Activated naive CD8-positive, alpha-beta T cell treated with anti-CD3 and anti-CD28 coated beads, Interleukin-2, amount 10 ng/mL, durations not matched to agents 7 days and 5 days (primary cell): ENCODE data around the gene S100Z. TPM values are rescaled to one million over a fixed set of nuclear protein-coding genes. Genes with fewer than 3 reads are reported as not detected.
"Not testable (repeated sequence)": the region's sequence is repeated elsewhere in the genome, so short reads cannot be mapped to it uniquely, and the experiment has no call there.

ENCODE experiments used
- ATAC-seq: fragments of 150-1000 bp; cut with Tn5 transposase; one replicate; pipeline ENCODE4 v1.10.0; 2021; ENCODE audit warnings: low read depth, moderate library complexity
- POLR2A ChIA-PET: fragments of 350-600 bp; sonication (Branson Sonifier 250); formaldehyde crosslinking; loops from one replicate; lab custom pipeline; 2021; ENCODE audit warnings: antibody characterized with exemption; lab: Charles Lee
- DNase-seq: peaks from one replicate; pipeline ENCODE4 v3.0.0; 2021
- H3K27ac Mint-ChIP-seq: one replicate; pipeline ENCODE4 v1.8.0; 2022; ENCODE audit warnings: mild to moderate bottlenecking, mixed read lengths
- H3K27me3 Mint-ChIP-seq: one replicate; pipeline ENCODE4 v1.8.0; 2022; ENCODE audit warnings: mild to moderate bottlenecking, moderate library complexity, mixed read lengths
- H3K36me3 Mint-ChIP-seq: one replicate; pipeline ENCODE4 v1.8.0; 2021; ENCODE audit warnings: mild to moderate bottlenecking, mixed read lengths
- H3K4me1 Mint-ChIP-seq: one replicate; pipeline ENCODE4 v1.8.0; 2021; ENCODE audit warnings: mixed read lengths
- H3K4me3 Mint-ChIP-seq: one replicate; pipeline ENCODE4 v1.8.0; 2022; ENCODE audit warnings: mild to moderate bottlenecking, moderate library complexity, mixed read lengths
- H3K9me3 Mint-ChIP-seq: one replicate; pipeline ENCODE4 v1.8.0; 2021; ENCODE audit warnings: mixed read lengths
- total RNA-seq, 2 experiments: library from RNA; stranded (reverse); gene quantifications; one replicate each; pipeline ENCODE4 v1.2.3, GENCODE V29; 2021

S100Z gene
- 1 to 10 TPM; 1.4 to 1.9 TPM for total RNA-seq

GRCh38 chr5:76849419-76850291 is at the start of gene S100Z:
Gene S100Z, plus strand, starts transcription at chr5:76850014. Its CDS starts 25,346 bp downstream, at chr5:76875360.
- peak within 1 kb of the TSS; percentile 92 for H3K27ac Mint-ChIP-seq
- POLR2A ChIA-PET, result interaction anchor here (0.6 to 1.1 kb wide), 3 partner anchors 8 to 56 kb away, joined by 3 to 5 read pairs (median 4); partner anchors contain the start of gene F2RL1
- peaks cover 36% of the 10 kb centered on the region for H3K4me1 Mint-ChIP-seq
- ATAC-seq, result peak; percentile 97
- H3K4me3 Mint-ChIP-seq, result peak within 1 kb of the TSS; percentile 75
- DNase-seq, result peak; percentile 41
- H3K9me3 Mint-ChIP-seq, result peaks cover 6% of the 10 kb centered on the region
- H3K27me3 Mint-ChIP-seq, result peaks cover 2% of the 10 kb centered on the region
- H3K36me3 Mint-ChIP-seq, result peaks cover 13% of the 10 kb centered on the region

GRCh38 chr5:76800579-76800978 is 49.2 kb upstream of the S100Z start:
- peaks cover 14% of the 10 kb centered on the region for H3K27me3 Mint-ChIP-seq
- POLR2A ChIA-PET, result no interaction called here
- no peak overlapping the region for H3K4me3 Mint-ChIP-seq
- H3K9me3 Mint-ChIP-seq, result no peaks in the 10 kb centered on the region
- no peaks in the 10 kb centered on the region for H3K4me1 Mint-ChIP-seq
- DNase-seq, result no peak
- no peaks in the 10 kb centered on the region for H3K36me3 Mint-ChIP-seq
- no peak for ATAC-seq
- H3K27ac Mint-ChIP-seq, result no peak overlapping the region

- H3K27ac Mint-ChIP-seq, result no peak overlapping the region
- H3K4me1 Mint-ChIP-seq, result no peaks in the 10 kb centered on the region
- DNase-seq (no peak), ATAC-seq (no peak)
- peaks cover 14% of the 10 kb centered on the region for H3K27me3 Mint-ChIP-seq
- H3K4me3 Mint-ChIP-seq, result no peak overlapping the region
- POLR2A ChIA-PET, result no interaction called here
- no peaks in the 10 kb centered on the region for H3K9me3 Mint-ChIP-seq
- no peaks in the 10 kb centered on the region for H3K36me3 Mint-ChIP-seq
Measured at GRCh38 chr5:76801159-76801802, 48.5 kb upstream of the S100Z start.

- ATAC-seq (no peak), DNase-seq (no peak)
- Mint-ChIP-seq H3K4me3 (no peak overlapping the region), H3K36me3 (no peaks in the 10 kb centered on the region), H3K9me3 (no peaks in the 10 kb centered on the region), H3K4me1 (no peaks in the 10 kb centered on the region), H3K27ac (no peak overlapping the region), H3K27me3 (peaks cover 14% of the 10 kb centered on the region)
- POLR2A ChIA-PET, result no interaction called here
Measured at GRCh38 chr5:76801803-76802195, 48.0 kb upstream of the S100Z start.

GRCh38 chr5:76804266-76804665 is 45.5 kb upstream of the S100Z start:
- H3K9me3 Mint-ChIP-seq, result no peaks in the 10 kb centered on the region
- POLR2A ChIA-PET, result no interaction called here
- ATAC-seq (no peak), DNase-seq (no peak)
- no peak overlapping the region for H3K27ac Mint-ChIP-seq
- peaks cover 14% of the 10 kb centered on the region for H3K27me3 Mint-ChIP-seq
- H3K4me3 Mint-ChIP-seq, result no peak overlapping the region
- H3K36me3 Mint-ChIP-seq, result no peaks in the 10 kb centered on the region
- H3K4me1 Mint-ChIP-seq, result no peaks in the 10 kb centered on the region

GRCh38 chr5:76805821-76806505 is 43.9 kb upstream of the S100Z start:
- POLR2A ChIA-PET, result interaction anchor here (0.6 kb wide), 1 partner anchor 1497 kb away, joined by 4 read pairs; no protein-coding TSS in a partner anchor
- DNase-seq (no peak), ATAC-seq (no peak)
- no peaks in the 10 kb centered on the region for H3K4me1 Mint-ChIP-seq
- no peak overlapping the region for H3K4me3 Mint-ChIP-seq
- H3K27ac Mint-ChIP-seq, result no peak overlapping the region
- no peaks in the 10 kb centered on the region for H3K9me3 Mint-ChIP-seq
- H3K36me3 Mint-ChIP-seq, result no peaks in the 10 kb centered on the region
- H3K27me3 Mint-ChIP-seq, result peaks cover 19% of the 10 kb centered on the region

- H3K27ac Mint-ChIP-seq, result no peak overlapping the region
- no peaks in the 10 kb centered on the region for H3K4me1 Mint-ChIP-seq
- POLR2A ChIA-PET, result interaction anchor here (0.6 kb wide), 1 partner anchor 12 kb away, joined by 4 read pairs; no protein-coding TSS in a partner anchor
- no peaks in the 10 kb centered on the region for H3K9me3 Mint-ChIP-seq
- no peak for DNase-seq
- no peak for ATAC-seq
- H3K4me3 Mint-ChIP-seq, result no peak overlapping the region
- H3K36me3 Mint-ChIP-seq, result no peaks in the 10 kb centered on the region
- peaks cover 14% of the 10 kb centered on the region for H3K27me3 Mint-ChIP-seq
Measured at GRCh38 chr5:76807296-76807695, 42.5 kb upstream of the S100Z start.

- Mint-ChIP-seq H3K4me1 (no peaks in the 10 kb centered on the region), H3K27ac (no peak overlapping the region), H3K9me3 (no peaks in the 10 kb centered on the region), H3K27me3 (peaks cover 10% of the 10 kb centered on the region), H3K36me3 (no peaks in the 10 kb centered on the region), H3K4me3 (no peak overlapping the region)
- no peak for ATAC-seq
- no peak for DNase-seq
- POLR2A ChIA-PET, result no interaction called here
Measured at GRCh38 chr5:76808141-76808691, 41.6 kb upstream of the S100Z start.

GRCh38 chr5:76809141-76809540 is 40.7 kb upstream of the S100Z start:
- DNase-seq (no peak), ATAC-seq (no peak)
- Mint-ChIP-seq H3K4me3 (no peak overlapping the region), H3K4me1 (peaks cover 2% of the 10 kb centered on the region), H3K36me3 (no peaks in the 10 kb centered on the region), H3K27ac (no peak overlapping the region), H3K27me3 (peaks cover 7% of the 10 kb centered on the region), H3K9me3 (no peaks in the 10 kb centered on the region)
- POLR2A ChIA-PET, result no interaction called here

- ATAC-seq (no peak), DNase-seq (no peak)
- Mint-ChIP-seq H3K27ac (no peak overlapping the region), H3K36me3 (no peaks in the 10 kb centered on the region), H3K4me3 (no peak overlapping the region), H3K27me3 (peaks cover 7% of the 10 kb centered on the region), H3K9me3 (no peaks in the 10 kb centered on the region), H3K4me1 (peaks cover 3% of the 10 kb centered on the region)
- POLR2A ChIA-PET, result no interaction called here
Measured at GRCh38 chr5:76810236-76810635, 39.6 kb upstream of the S100Z start.

- Mint-ChIP-seq H3K4me1 (peaks cover 3% of the 10 kb centered on the region), H3K27ac (no peak overlapping the region), H3K36me3 (no peaks in the 10 kb centered on the region), H3K27me3 (peaks cover 16% of the 10 kb centered on the region), H3K4me3 (no peak overlapping the region), H3K9me3 (no peaks in the 10 kb centered on the region)
- ATAC-seq, result no peak
- POLR2A ChIA-PET, result no interaction called here
- DNase-seq, result no peak
Measured at GRCh38 chr5:76811214-76811613, 38.6 kb upstream of the S100Z start.

- H3K4me3 Mint-ChIP-seq, ATAC-seq, DNase-seq, H3K9me3 Mint-ChIP-seq, H3K36me3 Mint-ChIP-seq, H3K27ac Mint-ChIP-seq, POLR2A ChIA-PET, H3K4me1 Mint-ChIP-seq: not testable (repeated sequence)
- peaks cover 25% of the 10 kb centered on the region for H3K27me3 Mint-ChIP-seq
Measured at GRCh38 chr5:76812209-76812608, 37.6 kb upstream of the S100Z start.

GRCh38 chr5:76813982-76814562 is 35.7 kb upstream of the S100Z start:
- Mint-ChIP-seq H3K27me3 (peaks cover 36% of the 10 kb centered on the region), H3K9me3 (no peaks in the 10 kb centered on the region), H3K36me3 (no peaks in the 10 kb centered on the region), H3K4me1 (peaks cover 9% of the 10 kb centered on the region), H3K4me3 (no peak overlapping the region), H3K27ac (no peak overlapping the region)
- no peak for DNase-seq
- ATAC-seq, result no peak
- POLR2A ChIA-PET, result no interaction called here
